NCI-H2171 (cell line): ENCODE data around the gene COX7A2L.
A peak's percentile ranks its signal among the peaks of the same experiment; 100 is the strongest.
"Not testable (repeated sequence)": the region's sequence is repeated elsewhere in the genome, so short reads cannot be mapped to it uniquely, and the experiment has no call there.

Source experiments
- DNase-seq: peaks from one replicate; lab custom pipeline; 2025; lab: John Stamatoyannopoulos, UW

The COX7A2L gene, protein sequence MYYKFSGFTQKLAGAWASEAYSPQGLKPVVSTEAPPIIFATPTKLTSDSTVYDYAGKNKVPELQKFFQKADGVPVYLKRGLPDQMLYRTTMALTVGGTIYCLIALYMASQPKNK

DNA sequence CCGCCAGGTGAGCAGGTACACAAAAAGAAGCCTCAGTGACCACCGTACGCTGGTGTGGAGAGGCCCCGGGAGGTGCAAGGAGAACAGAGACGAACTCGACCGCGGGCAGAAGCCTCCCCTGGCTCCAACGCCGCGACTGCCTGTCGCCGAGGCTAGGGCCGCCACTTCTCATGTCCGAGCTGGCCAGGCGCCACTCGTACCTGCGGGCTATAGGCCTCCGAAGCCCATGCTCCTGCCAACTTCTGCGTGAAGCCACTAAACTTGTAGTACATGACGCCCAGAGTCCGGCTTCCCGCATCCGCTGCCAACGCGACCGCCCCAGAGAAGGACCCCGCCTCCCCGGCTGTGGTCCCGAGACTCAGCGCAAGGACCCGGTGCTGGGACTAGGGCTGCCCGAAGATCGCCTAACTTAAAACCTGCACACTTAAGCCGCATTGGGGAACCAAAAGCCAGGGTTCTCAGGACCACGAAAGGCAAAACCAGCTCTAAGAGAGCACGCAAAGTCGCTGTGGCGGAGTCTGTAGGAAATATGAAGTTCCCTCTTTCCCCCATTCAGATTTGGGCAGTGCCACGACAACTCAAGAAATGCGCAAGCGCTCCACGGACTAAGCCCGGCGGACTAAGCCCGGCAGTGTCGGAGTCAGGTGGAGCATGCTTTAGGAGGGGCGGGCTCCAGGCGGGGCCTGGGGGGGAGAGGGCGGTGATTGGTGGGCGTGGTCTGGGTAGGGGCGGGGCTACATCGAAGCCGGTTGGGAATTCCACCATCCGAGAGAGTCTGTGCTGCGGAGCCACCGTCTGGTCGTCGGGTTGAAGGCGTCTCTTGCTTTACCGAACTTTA, at the start of gene COX7A2L:
COX7A2L (minus strand) TSS at position 328 of the 838 bp plus-strand sequence; CDS start at position 272, 56 bp downstream.
- DNase-seq, result peak; percentile 94

DNA sequence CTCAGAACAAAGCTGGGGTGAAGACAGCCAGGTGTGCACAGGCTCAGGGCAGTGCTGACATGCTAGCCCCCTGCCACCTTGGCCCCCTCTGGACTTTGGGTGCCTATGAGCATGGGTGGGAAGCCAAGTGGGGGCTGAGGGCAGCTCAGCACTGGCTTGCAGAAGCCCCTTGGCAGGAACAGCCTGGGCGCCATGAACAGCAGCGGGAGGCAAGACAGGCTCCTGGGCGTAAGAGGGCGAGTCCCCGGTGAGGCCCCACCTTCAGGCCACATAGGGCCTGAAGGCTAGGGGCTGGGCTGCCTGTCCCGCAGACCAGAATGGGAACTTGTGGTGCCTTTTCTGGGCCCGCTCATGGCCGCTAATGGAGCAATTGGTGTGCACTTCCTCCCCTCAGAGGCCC, 47.0 kb upstream of the COX7A2L start:
- no peak for DNase-seq

GRCh38 chr2:42407476-42407875, 46.5 kb upstream of the COX7A2L start:
- no peak for DNase-seq

- no peak for DNase-seq
Observed at GRCh38 chr2:42404676-42405075, 43.7 kb upstream of the COX7A2L start.

DNA sequence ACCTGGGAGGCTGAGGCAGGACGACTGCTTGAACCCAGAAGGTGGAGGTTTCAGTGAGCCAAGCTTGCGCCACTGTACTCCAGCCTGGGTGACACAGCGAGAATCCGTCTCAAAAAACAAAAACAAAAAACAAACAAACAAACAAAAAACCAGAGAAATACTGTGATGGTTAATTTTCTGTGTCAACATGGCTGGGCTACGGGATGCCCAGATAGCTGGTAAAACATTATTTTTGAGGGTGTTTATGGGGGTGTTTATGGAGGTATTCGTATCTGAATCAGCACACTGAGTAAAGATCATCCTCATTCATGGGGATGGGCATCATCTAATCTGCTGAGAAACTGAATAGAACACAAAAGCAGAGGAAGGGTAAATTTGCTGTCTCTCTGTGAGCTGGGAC, 40.8 kb upstream of the COX7A2L start:
- no peak for DNase-seq

GRCh38 chr2:42398052-42398451, 37.0 kb upstream of the COX7A2L start:
- not testable (repeated sequence) for DNase-seq

DNA sequence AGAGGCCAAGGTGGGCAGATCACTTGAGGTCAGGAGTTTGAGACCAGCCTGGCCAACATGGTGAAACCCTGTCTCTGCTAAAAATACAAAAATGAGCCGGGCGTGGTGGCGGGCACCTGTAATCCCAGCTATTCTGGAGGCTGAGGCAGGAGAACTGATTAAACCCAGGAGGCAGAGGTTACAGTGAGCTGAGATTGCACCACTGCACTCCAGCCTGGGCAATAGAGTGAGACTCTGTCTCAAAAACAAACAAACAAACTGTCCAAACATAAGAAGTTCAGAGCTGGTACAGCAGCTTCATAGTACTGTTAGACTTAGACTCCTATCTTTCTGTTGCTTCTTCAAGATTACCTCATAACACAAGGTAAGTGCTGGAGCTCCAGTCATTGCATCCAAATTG, 32.3 kb upstream of the COX7A2L start:
- not testable (repeated sequence) for DNase-seq

DNA sequence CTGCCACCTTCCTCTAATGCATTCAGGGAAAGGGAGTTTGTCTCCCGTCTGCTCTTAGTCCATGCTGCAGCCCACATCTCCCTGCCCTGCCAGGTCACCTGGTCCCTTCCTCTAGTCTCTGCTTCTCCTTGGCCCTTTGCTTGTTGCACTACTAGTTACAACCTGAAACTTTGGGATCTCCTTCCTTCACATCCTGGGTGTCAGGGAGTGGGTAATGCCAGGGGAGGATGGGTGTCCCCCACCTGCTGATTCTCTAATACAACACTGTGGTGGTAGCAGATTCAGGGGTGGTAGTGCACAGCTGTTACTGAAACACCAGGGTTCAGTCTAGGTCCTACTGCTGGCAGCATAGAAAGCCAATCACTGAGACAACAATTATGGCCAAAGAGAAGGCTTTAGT, 31.2 kb upstream of the COX7A2L start:
- no peak for DNase-seq

DNA sequence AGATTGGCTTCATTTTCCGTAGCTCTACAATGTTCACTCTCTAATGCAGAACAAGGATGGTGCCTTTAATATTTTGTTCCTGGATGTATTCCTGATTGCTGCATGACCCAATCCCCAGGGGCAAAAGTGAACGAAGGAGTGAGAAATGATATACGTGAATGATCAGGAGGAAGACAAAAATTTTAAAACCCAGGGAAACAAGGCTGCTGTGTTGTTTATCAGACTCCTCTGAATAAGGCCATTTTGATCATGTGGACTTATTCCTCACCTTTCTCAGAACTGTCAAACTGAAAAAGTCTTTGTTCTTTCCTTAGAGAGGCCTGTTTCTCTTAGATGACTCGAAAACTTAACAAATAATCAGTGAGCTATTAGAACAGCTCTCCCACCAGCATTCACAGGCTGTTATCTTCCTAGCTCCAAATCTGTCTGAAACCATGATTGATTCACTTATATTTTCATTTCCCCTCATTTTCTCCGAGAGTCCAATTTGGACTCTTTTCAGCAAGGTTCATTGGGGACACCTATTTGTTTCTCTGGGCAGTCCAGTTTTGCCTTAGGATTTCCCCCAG, 29.5 kb upstream of the COX7A2L start:
- no peak for DNase-seq

GRCh38 chr2:42386682-42387081, 25.7 kb upstream of the COX7A2L start:
- no peak for DNase-seq

DNA sequence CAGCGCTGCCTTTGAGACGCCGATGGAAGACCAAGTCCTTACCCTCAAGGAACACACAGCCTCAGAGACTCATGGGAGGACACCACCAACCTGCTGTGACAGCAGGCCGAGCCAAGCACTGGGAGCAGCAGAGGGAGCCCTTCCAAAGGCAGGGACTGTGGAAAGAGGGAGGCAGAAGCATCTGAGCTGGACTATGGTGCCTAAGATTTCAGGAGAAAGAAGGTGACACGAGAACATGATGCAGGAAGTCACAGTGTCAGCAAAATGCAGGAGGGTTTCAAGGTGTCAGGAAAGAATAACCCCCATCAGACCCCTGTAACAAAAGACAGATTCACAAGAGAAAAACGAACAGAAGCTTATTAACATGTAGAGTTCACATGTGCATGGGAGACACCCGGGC, 24.2 kb upstream of the COX7A2L start:
- DNase-seq, result no peak

DNA sequence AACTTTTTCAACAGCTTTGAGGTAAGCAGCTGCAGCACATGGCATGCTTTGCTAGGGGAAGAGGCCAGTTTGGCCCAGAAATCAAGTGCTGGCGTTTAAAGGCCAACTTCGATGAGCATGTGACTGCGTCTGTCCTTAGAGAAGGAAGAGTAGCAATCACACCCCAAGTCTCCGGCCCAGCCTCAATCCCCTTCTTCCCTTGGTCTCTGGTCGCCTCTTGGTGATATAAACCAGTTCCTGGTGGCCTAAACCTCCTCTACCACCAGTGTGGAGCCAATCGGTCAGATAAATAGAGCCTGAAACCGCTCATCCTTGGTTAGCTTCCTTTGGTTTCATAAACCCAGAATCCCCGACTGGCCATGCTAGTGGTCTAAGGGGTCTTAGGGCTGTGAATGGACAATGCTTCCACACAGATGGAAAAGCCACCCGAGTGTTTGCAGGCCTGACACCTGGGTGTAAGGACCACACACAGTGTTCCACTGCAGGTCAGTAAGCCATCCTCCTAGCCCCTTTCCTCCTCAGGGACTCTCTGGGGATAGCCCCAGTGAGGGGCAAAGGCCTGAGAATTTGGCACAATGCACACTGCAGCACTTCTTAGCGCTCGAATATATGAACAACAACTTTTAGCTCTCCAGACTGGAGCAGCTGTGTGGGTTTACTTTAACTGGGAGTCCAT, 23.0 kb upstream of the COX7A2L start:
- DNase-seq, result no peak

DNA sequence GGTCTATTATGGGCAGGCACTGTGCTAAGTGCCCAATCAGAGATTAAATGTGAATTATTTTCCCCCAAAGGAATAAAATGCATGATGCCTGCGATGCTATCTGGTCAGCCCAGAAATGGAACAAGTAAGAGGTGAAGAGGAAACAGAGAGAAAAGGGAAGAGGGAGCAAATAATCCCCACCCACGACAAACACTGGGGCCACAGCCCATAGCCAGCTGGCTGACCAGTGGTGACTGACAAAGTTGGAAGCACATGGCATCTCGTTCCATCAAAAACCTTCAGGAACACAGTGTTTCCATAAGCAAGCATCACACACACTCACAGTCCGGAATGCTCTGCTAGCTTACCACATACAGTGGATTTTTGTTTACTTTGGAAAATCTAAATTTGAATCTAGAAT, 21.1 kb upstream of the COX7A2L start:
- no peak for DNase-seq

GRCh38 chr2:42380026-42380425, 19.0 kb upstream of the COX7A2L start:
- DNase-seq, result not testable (repeated sequence)

GRCh38 chr2:42378415-42378814, 17.4 kb upstream of the COX7A2L start:
- DNase-seq, result no peak

DNA sequence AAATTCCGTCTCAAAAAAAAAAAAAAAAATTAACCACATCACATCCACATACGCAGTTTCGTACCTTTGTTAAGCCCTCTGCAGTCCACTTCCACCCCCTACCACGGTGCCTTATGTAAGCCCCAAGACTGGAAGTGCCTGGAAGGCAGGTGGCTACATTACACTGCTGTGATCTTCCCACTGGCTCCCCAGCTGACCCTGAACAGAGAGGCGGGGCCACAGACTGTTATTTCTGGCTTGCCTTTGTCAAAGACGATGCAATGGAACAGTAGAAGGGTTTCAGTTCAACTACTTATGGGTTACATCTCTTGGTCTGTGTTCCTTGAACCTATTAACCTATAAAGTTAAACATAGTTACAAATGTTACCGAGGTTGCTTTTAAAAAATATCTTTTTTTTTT, 15.7 kb upstream of the COX7A2L start:
- DNase-seq, result no peak

- no peak for DNase-seq
Observed at GRCh38 chr2:42372474-42373200, 11.6 kb upstream of the COX7A2L start.

DNA sequence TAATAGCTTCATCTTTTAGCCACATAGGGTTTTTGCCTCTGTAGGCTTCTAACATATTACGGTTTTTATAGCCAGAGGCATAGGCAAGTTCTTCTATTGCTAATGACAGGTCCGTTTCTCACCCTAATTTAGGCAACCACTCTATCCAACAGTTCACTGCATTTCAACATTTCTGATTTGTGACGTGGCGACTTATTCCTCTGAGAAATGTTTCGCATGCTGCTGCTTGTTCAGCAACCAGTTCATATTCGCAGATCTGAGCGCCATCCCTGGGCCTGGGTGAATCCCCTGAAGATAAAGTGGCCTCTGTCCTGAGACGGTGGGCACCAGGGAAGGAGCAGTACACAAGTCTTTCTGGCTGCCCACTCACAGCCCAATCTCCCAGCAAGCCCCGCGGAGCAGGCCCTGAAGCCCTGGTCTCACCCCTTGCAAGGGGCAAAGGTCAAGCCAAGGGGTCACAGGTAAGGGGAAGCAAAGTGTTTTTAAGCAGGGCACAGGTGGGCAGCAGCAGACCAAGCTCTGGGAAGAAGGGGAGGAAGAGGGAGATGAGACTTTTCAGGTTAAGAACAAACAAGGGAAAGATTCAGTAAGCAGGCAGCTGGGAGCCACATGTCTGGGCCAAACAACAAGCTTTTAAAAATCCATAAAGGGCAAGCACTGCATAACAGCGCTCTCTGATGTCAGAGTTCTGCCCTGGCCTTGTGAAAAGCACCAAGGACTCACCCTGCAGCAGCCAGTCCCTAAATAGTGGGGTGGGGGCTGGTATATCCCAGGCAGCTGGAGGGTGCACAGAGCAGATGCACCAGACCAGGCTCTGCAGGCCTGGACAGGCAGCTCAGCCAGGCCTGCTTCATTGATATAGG, 10.8 kb upstream of the COX7A2L start:
- peak; percentile 87 for DNase-seq

DNA sequence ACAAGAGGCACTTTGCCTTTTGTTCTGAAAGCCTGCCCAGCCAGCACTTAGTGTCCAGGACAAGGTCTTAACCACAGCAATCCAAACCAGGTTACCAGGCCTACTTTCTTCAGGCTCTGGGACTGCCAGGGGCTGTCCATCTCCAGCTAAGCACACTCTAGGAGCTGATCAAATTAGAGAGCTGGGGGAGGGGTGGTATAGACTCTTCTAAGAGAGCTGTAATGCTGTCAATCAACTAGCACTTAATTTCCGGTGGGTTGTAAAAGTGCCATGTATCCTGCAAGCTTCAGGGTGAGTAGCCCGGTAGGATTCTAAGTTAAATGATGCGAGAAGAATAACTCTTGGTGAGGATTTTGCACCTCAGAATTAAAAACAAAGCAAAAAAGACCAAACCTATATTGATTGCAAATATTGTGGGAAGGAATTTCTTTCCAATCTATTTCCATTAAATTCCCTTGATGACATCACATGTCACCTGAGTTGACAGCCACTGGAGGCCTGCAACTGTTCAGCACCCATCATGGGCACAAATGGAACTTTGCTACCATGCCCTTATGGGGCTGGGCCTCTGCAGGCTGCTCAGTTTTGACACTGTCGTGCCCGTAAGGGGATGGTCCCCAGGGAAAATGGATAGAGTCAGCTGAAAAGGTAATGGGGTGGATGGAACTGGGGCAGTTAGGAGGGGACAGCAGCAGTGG, 8.7 kb upstream of the COX7A2L start:
- DNase-seq, result no peak

- no peak for DNase-seq
Observed at GRCh38 chr2:42368817-42369531, 8.0 kb upstream of the COX7A2L start.
